H1 (cell line): ENCODE measurements around the gene HOMER3. TPM values are rescaled to one million over a fixed set of nuclear protein-coding genes. Genes with fewer than 3 reads are reported as not detected.

ENCODE experiments used
- CTCF ChIA-PET: fragments of 300-600 bp; sonication (Branson Sonifier 250); formaldehyde crosslinking; loops from one replicate; lab custom pipeline; 2021; ENCODE audit not compliant: partially characterized antibody; lab: Charles Lee
- POLR2A ChIA-PET: fragments of 300-600 bp; sonication (Branson Sonifier 250); formaldehyde crosslinking; loops from one replicate; lab custom pipeline; 2021; ENCODE audit warnings: inconsistent platforms; ENCODE audit not compliant: partially characterized antibody; lab: Charles Lee
- DNase-seq, 2 experiments: peaks; one replicate each; pipeline versions ENCODE4 v3.0.0 to v3.0.0-alpha.2; 2010 to 2022; ENCODE audit warnings: low spot score in 2 of 2, low read depth in 1 of 2, mixed read lengths in 1 of 2
- FAIRE-seq: peaks from 2 replicates; lab custom pipeline; 2011; peaks lifted over from hg19 to GRCh38; lab: Jason Lieb, UNC
- H2AFZ ChIP-seq: 2 replicates; pipeline ENCODE4 v1.8.1; 2012; ENCODE audit warnings: low read length, inconsistent platforms
- H2AK5ac ChIP-seq: 2 replicates; pipeline ENCODE4 v1.6.1; 2013; ENCODE audit warnings: low read depth, low read length
- H2BK120ac ChIP-seq: replicated peaks from 2 replicates; pipeline ENCODE3; 2013; ENCODE audit warnings: low read depth, low read length, inconsistent platforms
- H2BK12ac ChIP-seq: 2 replicates; pipeline ENCODE4 v1.6.1; 2013; ENCODE audit warnings: low read depth, low read length
- H2BK15ac ChIP-seq: 2 replicates; pipeline ENCODE4 v1.6.1; 2013; ENCODE audit warnings: low read length
- H2BK20ac ChIP-seq: 2 replicates; pipeline ENCODE4 v1.6.1; 2013; ENCODE audit warnings: low read length
- H2BK5ac ChIP-seq: 2 replicates; pipeline ENCODE4 v1.6.1; 2013; ENCODE audit warnings: low read depth, low read length
- H3K14ac ChIP-seq: 2 replicates; pipeline ENCODE4 v1.6.1; 2013; ENCODE audit warnings: inconsistent platforms; ENCODE audit not compliant: insufficient read length
- H3K18ac ChIP-seq: 2 replicates; pipeline ENCODE4 v1.6.1; 2013; ENCODE audit warnings: low read length; ENCODE audit errors: extremely low read depth
- H3K23ac ChIP-seq: 2 replicates; pipeline ENCODE4 v1.6.1; 2013; ENCODE audit warnings: inconsistent platforms; ENCODE audit not compliant: insufficient read length
- H3K23me2 ChIP-seq: 2 replicates; pipeline ENCODE4 v1.6.1; 2013; ENCODE audit warnings: low read depth, low read length
- H3K27ac ChIP-seq: 2 replicates; pipeline ENCODE4 v1.6.1; 2011; ENCODE audit warnings: low read depth, low read length, inconsistent platforms
- H3K27me3 ChIP-seq, 4 experiments: replicated peaks in 1 of 4; 1 replicate in 1 of 4; 2 replicates in 3 of 4; pipeline versions ENCODE4 v1.6.1 to v1.8.1; 2011 to 2013; ENCODE audit warnings: low read length in 3 of 4, mild to moderate bottlenecking in 3 of 4, inconsistent platforms in 2 of 4, mixed read lengths in 2 of 4, moderate library complexity in 1 of 4; ENCODE audit not compliant: control insufficient read depth in 3 of 4, insufficient read depth in 3 of 4; ENCODE audit errors: extremely low read depth in 1 of 4
- H3K36me3 ChIP-seq, 4 experiments: 2 replicates each; pipeline versions ENCODE4 v1.6.1 to v1.8.1; 2011 to 2013; ENCODE audit warnings: mild to moderate bottlenecking in 4 of 4, low read length in 3 of 4, moderate library complexity in 2 of 4, control low read depth in 1 of 4, inconsistent platforms in 1 of 4; ENCODE audit not compliant: insufficient read depth in 4 of 4, control insufficient read depth in 2 of 4
- H3K4ac ChIP-seq: replicated peaks from 2 replicates; pipeline ENCODE3; 2013; ENCODE audit warnings: low read length, low read depth, mixed read lengths, inconsistent platforms; ENCODE audit not compliant: insufficient read length
- H3K4me1 ChIP-seq, 4 experiments: replicated peaks in 1 of 4; 1 replicate in 1 of 4; 2 replicates in 3 of 4; pipeline versions ENCODE4 v1.6.1 to v1.8.1; 2011 to 2013; ENCODE audit warnings: low read length in 3 of 4, inconsistent platforms in 2 of 4, mixed read lengths in 1 of 4; ENCODE audit not compliant: insufficient read depth in 4 of 4, control insufficient read depth in 3 of 4
- H3K4me2 ChIP-seq, 2 experiments: 2 replicates each; pipeline versions ENCODE4 v1.6.1 to v1.8.1; 2011 to 2013; ENCODE audit warnings: low read depth in 2 of 2, low read length in 2 of 2, control low read depth in 1 of 2, inconsistent platforms in 1 of 2, mild to moderate bottlenecking in 1 of 2; ENCODE audit not compliant: insufficient read depth in 1 of 2
- H3K4me3 ChIP-seq, 4 experiments: fragments of 200-600, 300-600 bp in 1 of 4; sonication (generic), shearing (Covaris generic), sonication (Bioruptor Twin) in 1 of 4; 2 replicates each; pipeline versions ENCODE4 v1.5.1 to v1.8.1; 2011 to 2016; ENCODE audit warnings: low read length in 4 of 4, low read depth in 3 of 4, control low read depth in 2 of 4, inconsistent platforms in 2 of 4, mild to moderate bottlenecking in 2 of 4, mixed read lengths in 1 of 4, moderate library complexity in 1 of 4; ENCODE audit not compliant: insufficient read depth in 2 of 4; ENCODE audit errors: extremely low read depth in 1 of 4
- H3K56ac ChIP-seq: replicated peaks from 2 replicates; pipeline ENCODE3; 2013; ENCODE audit warnings: low read depth, mild to moderate bottlenecking, mixed read lengths, low read length, inconsistent platforms; ENCODE audit not compliant: insufficient read length
- H3K79me1 ChIP-seq: 2 replicates; pipeline ENCODE4 v1.6.1; 2013; ENCODE audit warnings: low read depth, low read length, control low read depth
- H3K79me2 ChIP-seq, 2 experiments: 2 replicates each; pipeline versions ENCODE4 v1.6.1 to v1.8.1; 2012 to 2013; ENCODE audit warnings: low read length in 2 of 2, mild to moderate bottlenecking in 2 of 2, inconsistent platforms in 1 of 2; ENCODE audit not compliant: insufficient read depth in 2 of 2, control insufficient read depth in 1 of 2
- H3K9ac ChIP-seq, 4 experiments: replicated peaks in 1 of 4; 1 replicate in 1 of 4; 2 replicates in 3 of 4; pipeline versions ENCODE4 v1.6.1 to v1.8.1; 2011 to 2013; ENCODE audit warnings: low read depth in 3 of 4, low read length in 3 of 4, control low read depth in 2 of 4, mild to moderate bottlenecking in 2 of 4, moderate library complexity in 2 of 4, inconsistent platforms in 1 of 4; ENCODE audit errors: extremely low read depth in 1 of 4
- H3K9me3 ChIP-seq, 2 experiments: 2 replicates each; pipeline versions ENCODE4 v1.6.1 to v1.8.1; 2012 to 2013; ENCODE audit warnings: mild to moderate bottlenecking in 2 of 2, moderate library complexity in 2 of 2, control low read depth in 1 of 2, inconsistent platforms in 1 of 2, low read depth in 1 of 2, low read length in 1 of 2, mixed read lengths in 1 of 2; ENCODE audit not compliant: insufficient read depth in 2 of 2
- H4K20me1 ChIP-seq, 2 experiments: replicated peaks in 1 of 2; 2 replicates each; pipeline versions ENCODE3 to v1.8.1; 2011 to 2013; ENCODE audit warnings: inconsistent platforms in 2 of 2, low read length in 2 of 2, mild to moderate bottlenecking in 1 of 2; ENCODE audit not compliant: insufficient read depth in 2 of 2, control insufficient read depth in 1 of 2
- H4K5ac ChIP-seq: 2 replicates; pipeline ENCODE4 v1.6.1; 2013; ENCODE audit warnings: low read length, low read depth, mixed read lengths, inconsistent platforms; ENCODE audit not compliant: insufficient read length
- H4K8ac ChIP-seq: 2 replicates; pipeline ENCODE4 v1.8.0; 2013; ENCODE audit warnings: mild to moderate bottlenecking, moderate library complexity, low read length, inconsistent platforms; ENCODE audit not compliant: insufficient read depth; ENCODE audit errors: extremely low read depth
- H4K91ac ChIP-seq: replicated peaks from 2 replicates; pipeline ENCODE3; 2013; ENCODE audit warnings: low read length, mixed read lengths, inconsistent platforms; ENCODE audit not compliant: insufficient read length
- CREB1 ChIP-seq: IDR thresholded peaks from 2 replicates; pipeline ENCODE4 v1.6.1; 2012; ENCODE audit warnings: inconsistent platforms
- KDM1A ChIP-seq: fragments of 200-600, 300-600 bp; sonication (generic); IDR thresholded peaks from 2 replicates; pipeline ENCODE4 v1.7.1; 2016; ENCODE audit warnings: mild to moderate bottlenecking, low read length, borderline replicate concordance
- POU5F1 ChIP-seq: IDR thresholded peaks from 2 replicates; pipeline ENCODE4 v1.6.1; 2011; ENCODE audit warnings: low read depth, mild to moderate bottlenecking, low read length, moderate library complexity
- SP2 ChIP-seq: IDR thresholded peaks from 2 replicates; pipeline ENCODE4 v1.6.1; 2012; ENCODE audit warnings: mild to moderate bottlenecking, low read length, inconsistent platforms
- SP4 ChIP-seq: IDR thresholded peaks from 2 replicates; pipeline ENCODE4 v1.6.1; 2012; ENCODE audit warnings: low read length, inconsistent platforms
- WGBS, 2 experiments: shearing (Covaris generic) in 1 of 2; methylation state at CpG; one replicate each; pipeline versions ENCODE4 v1.1.6 to v1.1.7; 2013 to 2015; ENCODE audit warnings: low lambda C conversion rate in 2 of 2, mixed read lengths in 2 of 2, inconsistent platforms in 1 of 2, low coverage in 1 of 2, missing lambda C conversion rate in 1 of 2; ENCODE audit not compliant: insufficient replicate concordance in 2 of 2, insufficient coverage in 1 of 2, insufficient read length in 1 of 2; ENCODE audit errors: extremely low coverage in 1 of 2, missing lambda C conversion rate in 1 of 2; 5-methylcytosine and 5-hydroxymethylcytosine counted together
- polyA plus RNA-seq, 7 experiments: library from polyadenylated mRNA; depleted of rRNA in 3 of 7; stranded (reverse) in 5 of 7; unstranded in 2 of 7; fragments of >200 nt in 5 of 7; fragments of 200-250 nt in 2 of 7; gene quantifications; 1 replicate in 5 of 7; 2 replicates in 1 of 7; 4 replicates in 1 of 7; pipeline versions ENCODE4 v1.2.1 to v1.2.3, GENCODE V29; 2011 to 2013; ENCODE audit warnings: missing spikeins in 2 of 7, mixed read lengths in 2 of 7
- total RNA-seq: library from RNA; stranded (reverse); fragmentation: NEBNext Ultra II Directional; extraction: Animal tissue kit (Norgen Biotek cat#: 25700); gene quantifications from 2 replicates; pipeline ENCODE4 v1.2.1, GENCODE V29; 2021

The HOMER3 gene
- total and polyA plus RNA-seq, 2 of the 8 experiments (the other 6 are each of a cell fraction or from before 2014, with no cell fraction given): 28.3 to 41.6 TPM

DNA sequence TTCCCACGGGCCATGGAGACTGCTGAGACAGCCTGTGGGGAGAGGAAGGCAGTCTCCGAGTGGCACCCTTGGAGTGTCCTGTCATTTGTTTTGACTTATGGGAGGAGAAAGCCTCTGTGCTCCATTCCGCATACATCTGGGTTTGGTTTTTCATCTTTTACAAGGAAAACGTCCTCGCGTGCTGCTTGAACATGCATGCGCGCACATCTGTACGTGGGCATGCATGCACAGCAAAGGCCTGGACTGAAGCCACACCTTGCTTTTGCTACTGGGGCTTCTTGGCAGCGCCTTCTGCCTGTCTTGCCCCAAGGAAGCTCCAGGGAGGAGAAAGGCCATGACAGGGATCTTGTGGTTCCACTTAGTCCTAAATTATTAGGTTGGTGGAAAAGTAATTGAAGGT lies 48.3 kb upstream of the HOMER3 start:
- FAIRE-seq (no peak), DNase-seq (no peak)
- H2AK5ac ChIP-seq: no peak overlapping the region
- ChIA-PET CTCF (interaction anchor here (1.2 kb wide), 1 partner anchor 12 kb away, joined by 3 read pairs; no protein-coding TSS in a partner anchor), POLR2A (interaction anchor here (0.6 to 2.3 kb wide), 10 partner anchors 10 to 1478 kb away, joined by 3 to 7 read pairs (median 4); partner anchors contain the start of genes COPE and DDX49)
- H3K4me2 ChIP-seq: no peak overlapping the region
- 0 out of 2 replicates have a peak, but pooled peaks cover 1% of the 10 kb centered on the region for H3K23me2 ChIP-seq
- H4K5ac ChIP-seq: no peak overlapping the region
- no peak overlapping the region for H4K8ac ChIP-seq
- H2BK20ac ChIP-seq: no peak overlapping the region
- peaks cover 0 to 6% of the 10 kb centered on the region in 2 experiments for H4K20me1 ChIP-seq
- H3K79me2 ChIP-seq: no peaks in the 10 kb centered on the region
- 90% methylated on average over 10 of the region's 10 CpGs; no CpG with 5 or more reads in 1 of the 2 experiments for WGBS, 2 experiments
- no peak overlapping the region for H2BK120ac ChIP-seq
- H3K56ac ChIP-seq: no peak overlapping the region
- TF ChIP-seq KDM1A: no peak
- no peak for TF ChIP-seq SP2
- TF ChIP-seq POU5F1: no peak
- no peak for TF ChIP-seq CREB1
- TF ChIP-seq SP4: no peak
- no peak overlapping the region for H2AFZ ChIP-seq
- no peaks in the 10 kb centered on the region for H3K9me3 ChIP-seq
- peaks cover 0 to 5% (median 0%) of the 10 kb centered on the region in 4 experiments; a peak in 1 of 7 replicates for H3K4me1 ChIP-seq
- no peak overlapping the region for H3K23ac ChIP-seq
- H4K91ac ChIP-seq: no peak overlapping the region
- H3K4me3 ChIP-seq: no peak overlapping the region
- no peak overlapping the region for H2BK15ac ChIP-seq
- no peak overlapping the region for H3K14ac ChIP-seq
- no peak overlapping the region for H3K9ac ChIP-seq
- H3K27ac ChIP-seq: no peak overlapping the region
- H3K79me1 ChIP-seq: no peaks in the 10 kb centered on the region
- H3K27me3 ChIP-seq: no peaks in the 10 kb centered on the region; a peak in 1 of 7 replicates
- no peak overlapping the region for H2BK12ac ChIP-seq
- peaks cover 6 to 22% (median 16%) of the 10 kb centered on the region in 4 experiments for H3K36me3 ChIP-seq
- H2BK5ac ChIP-seq: no peak overlapping the region
- no peak overlapping the region for H3K18ac ChIP-seq
- no peak overlapping the region for H3K4ac ChIP-seq
